ENCODE data around the gene KCNJ1.

GRCh38 chr11:128909438-128910125, 42.5 kb upstream of the KCNJ1 start:
- no peak for TF ChIP-seq CTCF (conservative IDR thresholded peaks at IDR 0.05; ENCODE audit: low read length)
- TF ChIP-seq EZH2phosphoT487 (IDR thresholded peaks at IDR 0.05; ENCODE audit: borderline replicate concordance, low read depth, low read length), result no peak
